HFF-Myc (cell line): ENCODE results near the gene ITSN1.
"Not testable (repeated sequence)": the region's sequence is repeated elsewhere in the genome, so short reads cannot be mapped to it uniquely, and the experiment has no call there.

Experiments
- DNase-seq: peaks from one replicate; pipeline ENCODE4 v3.0.0-alpha.2; 2011; ENCODE audit warnings: low read depth; ENCODE audit errors: extremely low read depth
- H3K4me3 ChIP-seq: replicated peaks from 2 replicates; pipeline ENCODE4 v1.5.1; 2011; ENCODE audit warnings: low read depth, mild to moderate bottlenecking, control low read depth, low read length
- TF ChIP-seq, protein P1 (sequence below): IDR thresholded peaks from 2 replicates; pipeline ENCODE4 v1.5.1; 2012; ENCODE audit warnings: mild to moderate bottlenecking, low read depth, low read length, control low read depth; ENCODE audit errors: missing control alignments

The ITSN1 gene

DNA sequence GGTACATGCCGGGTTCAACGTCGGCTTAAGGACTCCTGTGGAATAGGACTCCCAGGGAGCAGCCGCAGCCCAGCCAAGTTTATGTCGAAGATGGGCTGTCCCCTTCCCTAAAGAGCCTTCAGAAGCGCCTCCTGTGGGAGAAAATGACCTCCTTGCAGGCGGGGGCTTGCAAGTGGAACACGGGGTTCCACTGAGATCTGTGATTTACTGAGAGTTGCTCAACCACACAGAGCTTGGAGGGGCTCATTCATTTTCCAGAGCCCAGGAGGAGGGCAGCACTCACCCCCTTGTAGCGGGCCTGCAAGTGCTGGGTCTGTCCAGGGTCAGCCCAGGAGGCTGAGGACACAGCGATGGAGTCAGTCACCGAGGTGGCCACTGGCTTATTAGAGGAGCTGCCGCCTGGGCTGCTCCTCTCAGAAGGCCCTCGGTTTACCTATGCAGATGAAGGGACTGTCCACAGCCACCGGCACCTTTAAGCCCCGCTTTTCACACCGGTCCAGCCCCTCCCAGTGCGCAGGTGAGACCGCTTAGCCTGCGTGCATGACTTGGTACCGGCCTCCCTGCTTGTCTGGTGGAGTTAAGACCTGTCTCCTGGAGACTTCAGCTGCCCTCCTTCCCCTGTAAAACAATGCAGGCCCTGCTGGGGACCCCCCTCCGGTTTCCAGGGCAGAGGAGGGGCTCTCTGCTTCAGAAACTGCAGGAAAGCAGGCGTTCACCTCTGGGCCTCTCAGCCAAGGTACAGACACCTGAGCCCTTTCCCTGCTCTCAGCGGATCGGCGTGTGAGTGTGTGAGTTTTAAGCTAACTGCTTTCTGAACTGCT, 215.8 kb downstream of the ITSN1 start:
- no peak overlapping the region for H3K4me3 ChIP-seq
- no peak for DNase-seq
- TF ChIP-seq, protein P1, sequence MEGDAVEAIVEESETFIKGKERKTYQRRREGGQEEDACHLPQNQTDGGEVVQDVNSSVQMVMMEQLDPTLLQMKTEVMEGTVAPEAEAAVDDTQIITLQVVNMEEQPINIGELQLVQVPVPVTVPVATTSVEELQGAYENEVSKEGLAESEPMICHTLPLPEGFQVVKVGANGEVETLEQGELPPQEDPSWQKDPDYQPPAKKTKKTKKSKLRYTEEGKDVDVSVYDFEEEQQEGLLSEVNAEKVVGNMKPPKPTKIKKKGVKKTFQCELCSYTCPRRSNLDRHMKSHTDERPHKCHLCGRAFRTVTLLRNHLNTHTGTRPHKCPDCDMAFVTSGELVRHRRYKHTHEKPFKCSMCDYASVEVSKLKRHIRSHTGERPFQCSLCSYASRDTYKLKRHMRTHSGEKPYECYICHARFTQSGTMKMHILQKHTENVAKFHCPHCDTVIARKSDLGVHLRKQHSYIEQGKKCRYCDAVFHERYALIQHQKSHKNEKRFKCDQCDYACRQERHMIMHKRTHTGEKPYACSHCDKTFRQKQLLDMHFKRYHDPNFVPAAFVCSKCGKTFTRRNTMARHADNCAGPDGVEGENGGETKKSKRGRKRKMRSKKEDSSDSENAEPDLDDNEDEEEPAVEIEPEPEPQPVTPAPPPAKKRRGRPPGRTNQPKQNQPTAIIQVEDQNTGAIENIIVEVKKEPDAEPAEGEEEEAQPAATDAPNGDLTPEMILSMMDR, result no peak

- H3K4me3 ChIP-seq, result no peak overlapping the region
- TF ChIP-seq, protein P1, result no peak
- DNase-seq, result no peak
These were observed 216.5 kb downstream of the ITSN1 start for GRCh38 chr21:33858667-33859372.

GRCh38 chr21:33859373-33860102, 217.2 kb downstream of the ITSN1 start:
- TF ChIP-seq, protein P1, result no peak
- no peak for DNase-seq
- H3K4me3 ChIP-seq, result no peak overlapping the region

DNA sequence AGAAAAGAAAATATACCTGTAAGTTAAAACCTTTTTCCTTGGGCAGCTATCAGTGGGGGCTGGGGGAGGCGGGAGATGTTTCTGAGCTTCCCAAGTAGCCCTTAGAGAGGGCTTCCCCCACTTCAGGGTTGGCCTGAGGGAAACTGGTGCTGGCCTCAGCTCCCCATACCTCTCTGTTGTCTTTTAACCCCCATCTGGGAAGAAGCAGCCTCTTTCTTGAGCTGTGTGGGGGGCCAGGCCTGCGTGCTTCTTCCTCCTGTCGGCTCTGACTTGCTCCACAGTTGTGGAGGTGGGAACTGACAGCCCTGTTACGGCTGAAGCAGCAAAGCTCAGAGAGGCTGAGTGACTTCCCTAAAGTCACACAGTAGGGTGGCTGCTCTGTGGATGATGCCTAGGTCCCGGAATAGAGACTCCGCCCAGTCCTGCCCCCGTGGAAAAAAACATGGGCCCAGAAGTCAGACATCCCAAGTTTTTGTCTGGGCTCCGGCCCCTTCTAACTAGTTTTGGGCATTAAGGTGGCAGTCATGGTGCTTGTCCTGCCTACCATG, 218.1 kb downstream of the ITSN1 start:
- no peak overlapping the region for H3K4me3 ChIP-seq
- no peak for DNase-seq
- TF ChIP-seq, protein P1, result no peak

DNA sequence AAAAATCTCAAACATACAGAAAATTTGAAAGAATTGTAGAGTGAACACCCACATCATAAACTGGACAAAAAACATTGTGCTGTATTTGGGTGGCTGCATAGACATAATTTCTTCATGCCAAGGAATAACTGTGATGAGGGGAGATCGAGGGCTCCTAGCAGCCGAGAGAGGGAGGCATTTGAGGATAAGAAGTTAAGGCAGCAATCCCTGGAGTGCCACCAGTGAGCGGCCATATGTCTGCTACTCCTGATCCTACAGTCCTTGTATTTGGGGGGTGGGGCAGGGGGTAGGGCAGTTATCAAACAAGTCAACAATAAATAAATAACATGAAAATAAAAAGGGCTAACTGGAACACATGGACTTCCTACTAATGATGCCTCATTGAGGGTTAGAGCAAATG, 218.8 kb downstream of the ITSN1 start:
- no peak overlapping the region for H3K4me3 ChIP-seq
- no peak for DNase-seq
- TF ChIP-seq, protein P1, result no peak

DNA sequence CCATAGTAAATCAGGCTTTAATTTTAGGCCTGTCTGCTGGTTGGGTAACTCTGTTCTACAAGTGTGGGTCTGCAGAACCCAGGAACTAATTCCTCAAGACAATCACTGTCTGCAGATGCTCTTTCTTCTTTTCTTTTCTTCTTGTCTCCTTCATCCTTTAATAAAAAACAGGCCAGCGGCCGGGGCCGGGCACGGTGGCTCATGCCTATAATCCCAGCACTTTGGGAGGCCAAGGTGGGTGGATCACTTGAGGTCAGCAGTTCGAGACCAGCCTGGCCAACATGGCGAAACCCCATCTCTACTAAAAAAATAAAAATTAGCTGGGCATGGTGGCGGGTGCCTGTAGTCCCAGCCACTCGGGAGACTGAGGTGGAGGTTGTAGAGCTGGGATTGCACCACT, 220.9 kb downstream of the ITSN1 start:
- not testable (repeated sequence) for DNase-seq, H3K4me3 ChIP-seq
